ENCODE measurements around the gene PRAMEF12.
"Not testable (repeated sequence)": the region's sequence is repeated elsewhere in the genome, so short reads cannot be mapped to it uniquely, and the experiment has no call there.

Gene PRAMEF12

DNA sequence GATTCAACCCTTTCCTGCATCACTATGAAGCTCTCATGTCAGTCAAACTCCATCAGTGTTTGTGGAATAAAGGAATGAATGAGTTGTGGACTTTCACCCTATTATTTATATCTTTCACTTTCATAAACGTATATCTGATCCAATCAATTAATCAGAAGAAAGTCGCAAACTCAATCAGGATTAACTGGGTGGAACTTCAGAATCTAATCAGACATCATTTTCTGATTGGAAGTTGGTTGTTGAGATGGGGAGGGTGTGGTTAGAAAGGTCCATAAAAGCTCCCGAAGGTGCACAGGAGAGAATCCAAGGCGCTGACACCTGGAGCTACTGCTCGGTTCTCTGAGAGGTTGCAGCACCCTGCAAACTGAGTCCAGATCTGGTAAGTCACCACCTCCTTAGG, at the start of gene PRAMEF12:
Gene PRAMEF12 (plus strand): TSS at position 301 of the 400 bp plus-strand sequence. CDS start 1,130 bp downstream, outside the sequence.
- no peak for DNase-seq (ENCODE audit: low read depth, low spot score)

DNA sequence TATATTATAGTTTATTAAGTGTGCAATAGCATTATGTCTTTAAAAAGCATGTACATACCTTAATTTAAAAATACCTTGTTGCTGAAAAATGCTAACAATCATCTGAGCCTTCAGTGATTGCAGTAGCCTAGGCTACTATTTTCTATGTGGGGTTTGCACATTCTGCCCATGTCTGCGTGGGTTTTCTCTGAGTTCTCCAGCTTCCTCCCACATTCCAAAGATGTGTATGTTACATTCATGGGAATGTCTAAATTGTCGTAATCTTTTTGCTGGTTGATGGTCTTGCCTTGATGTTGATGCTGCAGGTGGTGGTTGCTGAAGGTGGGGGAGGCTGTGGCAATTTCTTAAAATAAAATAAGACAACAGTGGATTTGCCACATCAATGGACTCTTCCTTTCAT, 45.1 kb upstream of the PRAMEF12 start:
- no peak for DNase-seq (ENCODE audit: low read depth, low spot score)

DNA sequence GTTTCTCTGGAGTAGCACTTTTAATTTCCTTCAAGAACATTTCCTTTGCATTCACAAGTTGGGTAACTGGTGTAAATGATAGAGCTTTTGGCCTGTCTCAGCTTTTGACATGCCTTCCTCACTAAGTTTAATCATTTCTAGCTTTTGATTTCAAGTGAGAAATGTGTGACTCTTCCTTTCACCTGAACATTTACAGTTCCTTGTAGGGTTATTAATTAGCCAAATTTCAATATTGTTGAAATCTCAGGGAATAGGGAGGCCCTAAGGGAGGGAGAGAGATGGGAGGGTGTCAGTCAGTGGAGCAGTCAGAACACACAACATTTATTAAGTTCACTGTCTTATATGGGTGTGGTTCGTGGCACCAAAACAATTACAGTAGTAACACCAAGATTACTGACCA, 43.4 kb upstream of the PRAMEF12 start:
- no peak for DNase-seq (ENCODE audit: low read depth, low spot score)

DNA sequence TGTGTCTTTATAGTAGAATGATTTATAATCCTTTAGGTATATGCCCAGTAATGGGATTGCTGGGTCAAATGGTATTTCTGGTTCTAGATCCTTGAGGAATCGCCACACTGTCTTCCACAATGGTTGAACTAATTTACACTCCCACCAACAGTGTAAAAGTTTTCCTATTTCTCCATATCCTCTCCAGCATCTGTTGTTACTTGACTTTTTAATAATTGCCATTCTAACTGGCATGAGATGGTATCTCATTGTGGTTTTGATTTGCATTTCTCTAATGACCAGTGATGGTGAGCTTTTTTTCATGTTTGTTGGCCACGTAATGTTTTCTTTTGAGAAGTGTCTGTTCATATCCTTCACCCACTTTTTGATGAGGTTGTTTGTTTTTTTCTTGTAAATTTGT, 42.5 kb upstream of the PRAMEF12 start:
- not testable (repeated sequence) for DNase-seq (ENCODE audit: low read depth, low spot score)

DNA sequence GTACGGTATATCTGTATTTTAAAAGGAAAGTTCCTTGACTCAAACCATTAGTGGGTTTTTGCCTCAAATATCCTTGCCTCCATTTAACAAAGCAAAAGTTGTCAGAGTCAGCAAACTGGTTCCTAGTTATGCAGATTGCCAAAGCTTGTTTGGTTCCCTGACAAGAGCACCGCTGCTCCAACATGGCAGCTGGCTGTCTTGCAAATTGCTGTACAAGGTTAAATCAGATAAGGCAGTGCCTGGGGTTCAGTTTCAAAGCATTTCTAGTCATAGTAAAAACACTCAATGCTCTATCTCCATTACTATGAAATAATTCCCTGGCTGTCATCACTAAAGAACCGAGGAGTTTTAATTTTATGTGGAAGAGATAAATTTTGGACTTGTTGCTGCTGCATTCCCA, 38.9 kb upstream of the PRAMEF12 start:
- DNase-seq (ENCODE audit: low read depth, low spot score): no peak

DNA sequence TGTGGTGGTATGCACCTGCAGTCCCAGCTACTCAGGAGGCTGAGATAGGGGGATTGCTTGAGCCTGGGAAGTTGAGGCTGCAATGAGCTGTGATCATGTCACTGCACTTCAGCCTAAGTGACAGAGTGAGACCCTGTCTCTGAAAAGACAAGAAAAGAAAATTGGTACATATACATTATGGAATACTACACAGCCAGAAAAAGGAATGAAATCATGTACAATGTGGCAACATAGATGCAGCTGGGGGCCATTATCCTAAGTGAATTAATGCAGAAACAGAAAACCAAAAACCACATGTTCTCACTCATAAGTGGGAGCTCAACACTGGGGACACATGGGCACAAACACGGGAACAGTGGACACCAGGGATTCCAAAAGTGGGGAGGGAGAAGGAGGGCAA, 34.6 kb upstream of the PRAMEF12 start:
- no peak for DNase-seq (ENCODE audit: low read depth, low spot score)

DNA sequence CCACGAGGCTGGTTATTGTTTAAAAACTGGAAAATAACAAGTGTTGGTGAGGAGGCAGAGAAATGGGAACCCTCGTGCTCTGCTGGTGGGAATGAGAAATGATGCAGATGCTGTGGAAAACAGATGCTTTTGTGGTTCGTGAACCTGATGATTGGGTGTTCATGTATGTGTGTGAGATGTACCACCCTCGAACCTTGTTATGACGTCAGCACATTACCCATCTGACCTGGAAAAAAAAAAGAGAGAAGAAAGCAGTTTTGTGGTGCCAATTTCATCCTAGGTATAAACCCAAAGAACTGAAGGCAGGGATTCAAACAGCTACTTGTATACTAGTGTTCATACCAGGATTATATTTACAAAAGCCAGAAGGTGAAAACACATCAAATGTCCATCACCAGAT, 33.9 kb upstream of the PRAMEF12 start:
- DNase-seq (ENCODE audit: low read depth, low spot score): no peak

DNA sequence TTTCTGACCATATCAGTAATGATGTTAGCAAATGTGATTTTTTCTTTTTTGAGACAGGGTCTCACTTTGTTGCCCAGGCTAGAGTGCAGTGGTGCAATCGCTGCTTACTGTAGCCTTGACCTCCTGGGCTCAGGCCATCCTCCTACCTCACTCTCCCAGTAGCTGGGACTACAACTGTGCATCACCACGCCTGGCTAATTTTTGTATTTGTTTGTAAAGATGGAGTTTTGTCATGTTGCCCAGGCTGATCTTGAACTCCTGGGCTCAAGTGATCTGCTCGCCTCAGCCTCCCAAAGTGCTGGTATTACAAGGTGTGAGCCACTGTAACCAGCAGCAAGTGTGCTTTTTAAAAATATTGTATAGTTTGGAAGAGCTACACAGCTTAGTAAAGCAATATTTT, 31.6 kb upstream of the PRAMEF12 start:
- no peak for DNase-seq (ENCODE audit: low read depth, low spot score)

DNA sequence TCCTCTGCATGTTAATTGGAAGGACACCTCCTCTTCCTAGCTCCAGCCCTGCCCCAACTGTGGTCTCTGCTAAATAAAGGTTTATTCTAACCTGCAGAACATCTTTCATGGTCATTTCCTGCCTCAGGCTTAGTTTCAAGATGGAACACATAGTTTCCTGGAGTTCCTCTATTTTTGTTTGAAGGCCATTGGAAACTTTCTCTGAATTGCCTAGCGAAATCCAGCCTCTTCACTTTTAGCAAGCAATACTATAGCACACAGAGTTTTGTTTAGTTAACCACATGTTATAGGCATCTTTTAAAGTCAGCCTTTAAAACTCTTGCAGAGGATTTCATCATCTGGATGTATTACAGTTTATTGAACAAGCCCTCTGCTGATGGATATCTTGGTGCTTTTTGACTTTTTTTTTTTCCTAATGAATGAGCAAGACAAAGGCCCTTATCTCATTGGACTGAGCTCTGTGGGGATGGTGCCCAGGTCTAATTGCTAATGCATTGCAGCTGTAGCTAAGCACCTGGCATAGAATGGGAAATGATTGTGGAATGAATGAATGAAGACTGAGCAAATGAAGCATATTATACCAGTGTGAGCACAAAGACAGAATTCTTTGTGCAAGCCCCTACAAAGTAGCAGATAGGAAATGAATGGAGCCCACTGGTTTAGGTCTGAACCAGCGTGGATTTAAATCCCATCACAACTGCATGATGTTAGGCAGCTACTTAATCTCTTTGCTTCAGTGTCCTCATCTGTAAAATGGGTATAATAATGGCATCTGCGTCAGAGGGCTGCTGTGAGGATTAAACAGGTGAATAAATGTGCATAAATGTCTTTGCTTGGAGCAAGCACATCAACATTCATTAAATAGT, 28.2 kb upstream of the PRAMEF12 start:
- no peak for DNase-seq (ENCODE audit: low read depth, low spot score)

DNA sequence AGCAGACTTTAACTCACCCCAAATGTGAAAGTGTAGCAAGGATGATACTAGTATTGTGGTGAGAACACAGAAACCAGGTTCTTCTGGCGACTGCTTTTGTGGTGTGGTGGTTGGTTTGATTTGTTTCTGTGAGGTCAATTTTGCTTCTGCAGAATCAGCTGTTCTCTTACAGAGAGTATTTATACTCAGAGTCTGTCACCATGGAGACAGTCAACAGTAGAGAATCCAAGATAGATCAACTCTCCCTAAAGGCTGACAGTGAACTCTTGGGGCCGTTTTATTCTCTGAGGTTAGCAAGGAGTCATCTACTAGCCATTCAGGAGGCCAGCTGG, 27.6 kb upstream of the PRAMEF12 start, which contains the start of gene CFAP107:
Gene CFAP107 (plus strand): TSS at position 209 of the 332 bp plus-strand sequence. CDS start 231 bp downstream, outside the sequence.
- DNase-seq (ENCODE audit: low read depth, low spot score): no peak

DNA sequence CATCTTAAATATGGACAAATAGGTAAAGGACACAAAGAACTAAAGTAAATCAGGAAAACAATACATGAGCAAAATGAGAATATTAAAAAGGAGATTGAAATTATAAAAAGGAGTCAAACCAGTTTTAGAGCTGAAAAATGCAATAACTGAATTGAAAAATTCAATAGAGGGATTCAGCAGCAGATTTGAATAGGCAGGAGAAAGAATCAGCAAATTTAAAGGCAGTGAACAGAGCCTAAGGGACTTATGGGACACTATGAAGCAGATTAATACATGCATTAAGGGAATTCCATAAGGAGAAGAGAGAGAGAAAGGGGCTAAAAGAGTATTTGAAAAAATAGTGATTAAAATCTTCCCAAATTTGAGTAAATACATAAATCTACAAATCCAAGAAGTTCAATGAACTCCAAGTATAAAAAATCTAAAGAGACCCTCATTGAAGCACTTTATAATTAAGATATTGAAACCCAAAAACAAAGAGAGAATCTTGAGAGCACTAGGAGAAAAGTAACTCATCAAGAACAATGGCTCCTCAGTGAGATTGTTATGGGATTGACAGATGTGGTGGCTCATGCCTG, 24.7 kb upstream of the PRAMEF12 start:
- no peak for DNase-seq (ENCODE audit: low read depth, low spot score)

DNA sequence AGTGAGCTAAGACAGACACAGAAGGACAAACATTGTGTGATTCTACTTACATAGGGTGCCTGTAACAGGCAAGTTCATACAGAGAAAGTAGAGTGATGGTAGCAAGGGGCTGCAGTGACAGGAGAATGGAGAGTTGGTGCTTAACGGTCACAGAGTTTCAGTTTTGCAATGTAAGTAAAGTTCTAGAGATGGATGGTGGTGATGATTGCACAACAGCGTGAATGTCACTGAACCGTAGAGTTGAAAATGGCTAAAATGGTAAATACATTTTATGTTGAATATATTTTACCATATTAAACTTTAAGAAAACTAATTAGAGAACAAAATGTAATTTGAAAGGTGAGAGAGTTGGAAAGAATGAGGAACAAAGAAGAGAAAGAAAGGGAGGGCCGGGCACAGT, 18.8 kb upstream of the PRAMEF12 start:
- DNase-seq (ENCODE audit: low read depth, low spot score): no peak

DNA sequence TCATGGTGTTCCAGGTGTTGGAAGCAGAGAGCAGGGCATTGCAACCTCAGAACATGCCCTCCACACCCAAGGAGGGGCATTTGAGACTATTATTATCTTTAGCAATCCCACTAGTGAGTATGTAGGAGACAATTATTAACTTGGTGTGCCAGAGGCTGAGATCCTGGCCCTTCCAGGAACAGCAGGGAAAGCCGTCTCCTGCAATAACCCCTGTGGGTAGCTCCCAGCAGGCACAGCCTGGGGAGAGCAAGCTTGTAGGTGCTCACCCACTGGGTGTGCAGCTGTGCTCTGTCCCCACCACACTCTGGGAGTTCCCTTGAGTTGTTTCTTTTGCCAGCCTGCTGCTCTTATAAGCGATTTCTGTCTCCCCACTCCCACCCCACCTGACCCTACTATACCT, 17.3 kb upstream of the PRAMEF12 start:
- DNase-seq (ENCODE audit: low read depth, low spot score): no peak

DNA sequence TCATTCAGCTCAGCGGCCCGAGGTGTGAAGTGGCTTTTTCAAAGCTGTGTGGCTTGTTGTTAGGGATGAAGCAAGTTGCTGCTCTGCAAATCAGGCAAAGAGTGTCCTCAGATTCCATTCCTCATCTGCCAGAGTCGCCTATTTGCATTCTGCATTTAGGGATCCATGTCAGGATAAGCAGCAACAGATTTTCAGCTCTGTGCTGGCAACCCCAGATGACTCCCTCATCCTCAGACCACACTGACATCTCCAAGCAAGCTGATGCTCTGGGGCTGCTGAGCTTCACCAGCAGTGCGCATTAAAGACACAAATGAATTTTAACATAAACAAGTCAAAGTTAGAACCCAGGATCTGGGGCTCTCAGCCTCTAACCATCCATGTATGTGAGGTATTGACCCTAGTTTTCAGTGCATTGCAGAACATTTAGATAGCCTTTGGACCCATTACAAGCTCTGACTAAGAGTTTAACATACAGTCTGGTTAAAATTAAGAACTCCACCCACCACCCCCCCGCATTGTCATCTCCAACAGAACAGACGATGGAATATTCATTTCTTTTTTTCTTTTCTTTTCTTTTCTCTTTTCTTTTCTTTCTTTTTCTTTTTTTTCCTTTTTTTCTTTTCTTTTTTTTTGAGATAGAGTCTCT, 16.6 kb upstream of the PRAMEF12 start:
- no peak for DNase-seq (ENCODE audit: low read depth, low spot score)

DNA sequence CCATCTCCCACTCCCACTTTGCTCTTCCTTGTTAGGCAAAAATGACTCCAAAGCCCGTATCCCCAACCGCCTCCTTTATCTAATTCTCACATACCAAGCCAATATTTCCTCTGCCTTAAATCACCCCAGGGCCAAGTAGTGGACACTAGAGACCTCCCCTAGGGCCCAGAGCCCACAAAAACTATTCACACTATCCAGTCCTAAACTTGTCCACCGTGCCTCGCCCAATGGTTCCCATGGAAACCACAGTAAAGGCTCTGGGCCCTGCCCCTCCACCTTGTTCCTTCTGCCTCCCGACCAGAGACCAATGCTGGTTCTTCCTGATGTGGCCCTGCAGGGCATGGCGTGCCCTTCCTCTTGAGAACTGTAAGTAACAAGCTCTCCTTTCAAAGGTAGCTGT, 15.7 kb upstream of the PRAMEF12 start:
- peak; percentile 16 for DNase-seq (ENCODE audit: low read depth, low spot score)

DNA sequence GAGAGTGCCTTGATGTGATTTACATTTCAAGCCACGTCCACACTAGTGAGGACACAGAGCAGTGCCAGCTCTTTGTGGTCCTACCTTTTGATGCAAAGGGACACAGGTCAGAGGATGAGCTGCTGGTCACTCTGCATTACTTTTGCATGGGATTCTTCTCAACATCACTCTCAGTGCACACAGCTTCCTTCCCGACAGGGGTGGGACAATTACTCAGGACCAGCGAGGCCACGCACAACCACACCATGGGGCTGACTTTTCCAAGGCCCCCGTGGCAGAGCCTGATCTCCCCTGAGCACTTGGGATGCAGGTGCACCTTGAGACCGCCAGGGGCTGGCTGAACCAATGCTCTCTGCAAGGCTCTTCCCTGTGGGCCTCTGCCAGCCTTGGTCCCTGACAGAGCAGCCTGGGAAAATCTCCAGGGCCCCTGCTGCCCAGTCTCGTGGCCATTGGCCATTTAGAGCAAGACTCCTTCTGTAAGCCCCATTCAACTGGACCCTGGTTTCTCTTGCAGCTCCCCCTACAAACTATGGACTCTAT, 13.2 kb upstream of the PRAMEF12 start:
- peak; percentile 16 for DNase-seq (ENCODE audit: low read depth, low spot score)

DNA sequence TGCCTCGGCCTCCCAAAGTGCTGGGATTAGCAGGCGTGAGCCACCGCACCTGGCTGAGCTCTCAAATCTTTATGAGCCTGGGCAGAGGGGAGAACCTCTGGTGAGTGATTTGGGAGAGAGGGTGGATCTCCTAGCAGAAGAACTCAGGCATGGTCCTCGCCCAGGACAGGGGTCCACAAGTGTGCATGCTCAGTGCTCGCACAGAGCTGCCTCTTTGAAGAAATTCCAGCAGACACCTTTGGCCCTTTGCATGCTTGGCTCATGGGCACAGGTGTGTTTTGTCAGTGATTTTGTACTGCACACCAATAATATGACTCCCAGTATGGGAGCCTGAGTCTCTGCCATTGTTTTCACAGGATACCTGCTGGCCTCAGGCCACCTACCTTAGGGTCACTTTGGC, 11.8 kb upstream of the PRAMEF12 start:
- no peak for DNase-seq (ENCODE audit: low read depth, low spot score)

DNA sequence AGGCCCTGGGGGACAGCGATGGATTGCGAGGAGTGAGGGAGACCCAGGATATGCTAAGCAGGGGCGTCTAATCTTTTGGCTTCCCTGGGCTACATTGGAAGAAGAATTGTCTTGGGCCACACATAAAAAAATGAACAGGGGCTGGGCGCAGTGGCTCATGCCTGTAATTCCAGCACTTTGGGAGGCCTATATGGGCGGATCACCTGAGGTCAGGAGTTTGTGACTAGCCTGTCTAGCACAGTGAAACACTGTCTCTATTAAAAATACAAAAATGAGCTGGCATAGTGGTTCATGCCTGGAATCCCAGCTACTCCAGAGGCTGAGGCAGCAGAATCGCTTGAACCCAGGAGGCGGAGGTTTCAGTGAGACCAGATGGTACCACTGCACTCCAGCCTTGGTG, 10.8 kb upstream of the PRAMEF12 start:
- DNase-seq (ENCODE audit: low read depth, low spot score): no peak

DNA sequence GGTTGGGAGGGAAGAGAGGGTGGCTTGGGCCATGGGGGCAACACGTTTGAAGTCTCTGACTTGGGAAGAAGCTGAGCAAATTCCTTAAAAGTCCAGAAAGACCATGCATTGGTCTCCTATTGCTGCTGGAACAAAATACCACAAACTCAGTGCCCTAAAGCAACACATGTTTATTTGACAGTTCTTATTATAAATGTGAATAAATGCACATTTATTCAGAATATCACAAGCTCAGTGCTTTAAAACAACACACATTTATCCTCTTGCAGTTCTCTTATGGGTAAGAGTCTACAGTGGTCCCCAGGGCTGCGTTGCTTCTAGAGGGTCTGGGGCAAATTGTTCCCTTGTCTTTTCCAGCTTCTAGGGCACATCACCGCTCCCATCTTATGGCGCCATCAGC, 10.1 kb upstream of the PRAMEF12 start:
- DNase-seq (ENCODE audit: low read depth, low spot score): no peak

DNA sequence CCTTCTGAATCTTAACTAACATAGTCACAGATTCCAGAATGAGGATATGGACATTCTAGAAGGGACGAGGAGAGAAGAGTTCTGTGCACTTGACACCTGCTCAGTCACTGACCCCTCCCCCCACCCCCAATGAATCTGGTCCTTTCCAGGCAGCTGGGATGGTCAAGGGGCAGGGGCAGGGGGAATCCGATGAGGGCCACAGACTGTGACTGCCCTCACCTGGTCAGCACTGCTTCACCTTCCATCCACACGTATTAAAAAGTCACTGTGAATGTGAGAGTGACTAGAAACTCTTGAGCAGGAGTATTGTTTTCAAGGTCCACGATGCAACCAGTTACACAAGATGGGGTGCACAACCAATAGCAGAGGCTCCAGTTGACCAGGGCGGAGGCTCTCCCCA, 9.5 kb upstream of the PRAMEF12 start:
- DNase-seq (ENCODE audit: low read depth, low spot score): no peak

DNA sequence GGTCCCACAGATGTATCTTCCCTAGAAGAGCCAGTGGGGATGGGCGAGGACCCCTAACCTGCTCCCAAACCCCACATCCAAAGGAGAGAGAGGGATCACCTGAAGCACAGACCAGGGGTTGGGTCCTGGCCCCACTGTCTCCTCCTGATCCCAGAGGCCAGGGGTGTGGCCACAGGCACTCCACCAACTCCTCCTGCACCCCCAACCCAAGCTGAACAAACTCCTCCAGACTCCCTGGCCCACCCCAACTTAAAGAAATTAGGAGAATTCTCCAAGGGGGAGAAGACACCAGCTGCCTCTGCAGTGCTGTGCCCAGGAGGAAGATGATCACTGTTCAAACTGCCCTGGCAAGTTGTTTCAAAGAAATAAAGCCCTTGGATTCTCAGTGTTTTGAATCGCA, 4.5 kb upstream of the PRAMEF12 start:
- no peak for DNase-seq (ENCODE audit: low read depth, low spot score)

DNA sequence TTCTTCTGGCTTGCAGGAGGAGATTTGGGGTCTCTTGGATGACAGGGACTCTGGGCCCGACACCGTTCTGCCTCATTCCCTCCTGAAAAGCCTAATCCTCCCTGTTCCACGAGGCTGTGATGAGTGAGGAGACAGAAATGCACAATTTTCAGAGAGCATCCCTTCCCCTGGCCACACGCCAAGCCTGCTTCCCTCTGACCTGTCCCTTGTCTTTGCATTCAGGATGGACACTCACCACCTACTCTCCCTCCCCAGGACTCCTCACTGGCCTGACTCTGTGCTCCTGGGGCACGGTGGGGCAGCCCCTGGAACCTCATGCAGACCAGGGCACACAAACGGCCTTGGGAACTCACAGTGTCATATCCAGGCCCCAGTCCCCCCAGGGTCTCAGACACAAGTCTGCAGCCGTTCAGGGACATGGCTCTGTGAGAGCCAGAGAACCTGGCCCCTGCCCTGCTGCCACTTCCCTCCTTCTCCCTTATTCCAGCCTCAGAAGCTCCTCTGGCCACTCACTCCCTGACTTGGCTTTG, 3.5 kb upstream of the PRAMEF12 start:
- DNase-seq (ENCODE audit: low read depth, low spot score): no peak

Measured in ELF-1 (cell line).